Transverse colon (tissue), 3 donors: ENCODE data around the gene AEBP2.

Source experiments
- CTCF ChIP-seq, 5 experiments: fragments of 200-600 bp in 3 of 5; fragments of 450-650 bp in 2 of 5; sonication (generic) in 3 of 5; IDR thresholded peaks; 1 replicate in 2 of 5; 2 replicates in 3 of 5; pipeline ENCODE4 v1.5.1; 2016 to 2017; ENCODE audit warnings: antibody characterized with exemption in 5 of 5, inconsistent platforms in 3 of 5, mild to moderate bottlenecking in 2 of 5, moderate library complexity in 1 of 5
- EP300 ChIP-seq: sonication (generic); formaldehyde crosslinking; IDR thresholded peaks from one replicate; pipeline ENCODE4 v1.6.1; 2017; ENCODE audit warnings: antibody characterized with exemption, low read depth

DNA sequence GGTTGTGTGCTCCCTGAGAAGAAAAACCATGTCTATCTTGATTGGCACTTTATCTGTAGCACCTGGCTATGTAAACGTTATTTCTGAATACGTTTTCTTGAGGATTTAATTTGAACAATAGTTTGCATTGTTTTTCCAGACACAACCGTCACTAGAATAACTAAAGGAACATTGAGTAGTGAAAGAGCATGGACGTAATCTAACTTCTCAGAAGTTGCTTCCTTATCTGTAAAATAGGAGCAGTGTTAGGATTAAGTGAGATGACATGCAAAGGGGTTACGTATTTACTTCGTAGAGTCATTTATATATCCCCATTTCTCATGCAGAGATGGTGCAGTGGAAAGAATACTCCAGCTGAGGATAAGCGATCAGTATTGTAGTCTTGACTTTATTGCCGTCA is 8.1 kb downstream of the AEBP2 start:
- no peak for TF ChIP-seq CTCF (IDR thresholded peaks at IDR 0.05)
- TF ChIP-seq EP300, result no peak
